Mammary epithelial cell (primary cell): ENCODE results near the gene DHRS7B.

ENCODE experiments used
- EZH2 ChIP-seq: IDR thresholded peaks from 2 replicates; pipeline ENCODE4 v1.6.1; 2012; ENCODE audit warnings: low read length, inconsistent platforms, borderline replicate concordance
- TF ChIP-seq, protein P1 (sequence below), 2 donors: IDR thresholded peaks in 1 of 2; conservative IDR thresholded peaks in 1 of 2; 2 replicates each; pipeline ENCODE4 v1.5.1; 2011 to 2012; ENCODE audit warnings: inconsistent platforms in 2 of 2, low read length in 2 of 2, mild to moderate bottlenecking in 2 of 2, control low read depth in 1 of 2, low read depth in 1 of 2; ENCODE audit not compliant: insufficient read depth in 1 of 2; ENCODE audit errors: extremely low read depth in 1 of 2

GRCh38 chr17:21208352-21208751 lies 81.6 kb downstream of the DHRS7B start:
- TF ChIP-seq, protein P1, sequence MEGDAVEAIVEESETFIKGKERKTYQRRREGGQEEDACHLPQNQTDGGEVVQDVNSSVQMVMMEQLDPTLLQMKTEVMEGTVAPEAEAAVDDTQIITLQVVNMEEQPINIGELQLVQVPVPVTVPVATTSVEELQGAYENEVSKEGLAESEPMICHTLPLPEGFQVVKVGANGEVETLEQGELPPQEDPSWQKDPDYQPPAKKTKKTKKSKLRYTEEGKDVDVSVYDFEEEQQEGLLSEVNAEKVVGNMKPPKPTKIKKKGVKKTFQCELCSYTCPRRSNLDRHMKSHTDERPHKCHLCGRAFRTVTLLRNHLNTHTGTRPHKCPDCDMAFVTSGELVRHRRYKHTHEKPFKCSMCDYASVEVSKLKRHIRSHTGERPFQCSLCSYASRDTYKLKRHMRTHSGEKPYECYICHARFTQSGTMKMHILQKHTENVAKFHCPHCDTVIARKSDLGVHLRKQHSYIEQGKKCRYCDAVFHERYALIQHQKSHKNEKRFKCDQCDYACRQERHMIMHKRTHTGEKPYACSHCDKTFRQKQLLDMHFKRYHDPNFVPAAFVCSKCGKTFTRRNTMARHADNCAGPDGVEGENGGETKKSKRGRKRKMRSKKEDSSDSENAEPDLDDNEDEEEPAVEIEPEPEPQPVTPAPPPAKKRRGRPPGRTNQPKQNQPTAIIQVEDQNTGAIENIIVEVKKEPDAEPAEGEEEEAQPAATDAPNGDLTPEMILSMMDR (conservative IDR thresholded peaks at IDR 0.05 in 1 of 2, IDR thresholded peaks at IDR 0.05 in 1 of 2; ENCODE audit: extremely low read depth in 1 of 2, insufficient read depth in 1 of 2, low read depth in 1 of 2, low read length in 2 of 2): no peak
- TF ChIP-seq EZH2: no peak
